ENCODE results near the gene SARS2. TPM values are rescaled to one million over a fixed set of nuclear protein-coding genes. Genes with fewer than 3 reads are reported as not detected.

The SARS2 gene
- total and polyA plus RNA-seq, 4 experiments from 2014 or later, result 9.6 to 20.2 (median 15.5) TPM

DNA sequence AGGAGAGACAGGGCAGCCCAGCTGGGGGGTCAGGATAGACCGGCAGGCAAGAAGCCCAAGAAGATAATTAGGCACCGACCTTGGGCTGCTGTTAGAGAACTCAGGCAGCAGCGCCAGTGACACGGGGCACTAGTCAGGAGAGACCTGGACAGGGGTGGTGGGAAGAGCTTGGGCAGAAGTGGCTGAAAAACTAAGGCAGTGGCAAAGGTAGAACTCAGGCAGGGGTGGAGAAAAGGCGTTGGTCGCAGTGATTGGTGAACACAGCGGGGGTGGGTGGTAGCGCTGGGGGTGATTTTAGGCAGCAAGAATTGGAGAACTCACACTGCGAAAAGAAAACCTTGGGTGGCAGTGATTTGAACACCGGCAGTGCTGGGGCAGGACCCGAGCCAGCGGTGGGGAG lies 22.9 kb downstream of the SARS2 start:
- no peaks in the 10 kb centered on the region for H3K27me3 ChIP-seq (ENCODE audit: insufficient read depth, low read length)
- Mint-ChIP-seq H3K4me1 (peaks cover 0 to 11% (median 4%) of the 10 kb centered on the region in 4 donors), H3K9me3 (no peaks in the 10 kb centered on the region), H3K27ac (peak overlapping the region in 1 of 7 donors; percentile 18), H3K4me3 (no peak overlapping the region), H3K27me3 (no peaks in the 10 kb centered on the region), H3K36me3 (peaks cover 25 to 44% of the 10 kb centered on the region in 2 donors)
- ChIA-PET POLR2A (ENCODE audit: partially characterized antibody) (no interaction called here), CTCF (ENCODE audit: partially characterized antibody) (no interaction called here)
- peaks cover 20% of the 10 kb centered on the region for H3K36me3 ChIP-seq (ENCODE audit: insufficient read depth, low read length)
- no peak for DNase-seq
- H3K9me3 ChIP-seq (ENCODE audit: control insufficient read depth in 1 of 2, low read length in 2 of 2), result no peaks in the 10 kb centered on the region
- H3K27ac ChIP-seq (ENCODE audit: low read depth, low read length), result no peak overlapping the region
- no peak overlapping the region for H3K4me3 ChIP-seq (ENCODE audit: low read length in 2 of 2)
- no peaks in the 10 kb centered on the region for H3K4me1 ChIP-seq (ENCODE audit: insufficient read depth, low read length)
- intact Hi-C loops (cut with micrococcal nuclease), result no loop called here

DNA sequence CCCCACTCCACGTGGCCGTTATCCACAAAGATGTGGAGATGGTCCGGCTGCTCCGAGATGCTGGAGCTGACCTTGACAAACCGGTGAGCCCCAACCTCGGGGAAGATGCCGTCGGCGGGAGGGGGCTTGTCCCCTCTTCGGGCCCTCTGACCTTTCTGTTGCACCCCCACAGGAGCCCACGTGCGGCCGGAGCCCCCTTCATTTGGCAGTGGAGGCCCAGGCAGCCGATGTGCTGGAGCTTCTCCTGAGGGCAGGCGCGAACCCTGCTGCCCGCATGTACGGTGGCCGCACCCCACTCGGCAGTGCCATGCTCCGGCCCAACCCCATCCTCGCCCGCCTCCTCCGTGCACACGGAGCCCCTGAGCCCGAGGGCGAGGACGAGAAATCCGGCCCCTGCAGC lies 23.3 kb downstream of the SARS2 start:
- no peaks in the 10 kb centered on the region for H3K9me3 Mint-ChIP-seq
- H3K4me1 ChIP-seq (ENCODE audit: insufficient read depth, low read length), result no peaks in the 10 kb centered on the region
- POLR2A ChIA-PET (ENCODE audit: partially characterized antibody), result no interaction called here
- no peak overlapping the region for H3K27ac Mint-ChIP-seq
- no peaks in the 10 kb centered on the region for H3K9me3 ChIP-seq (ENCODE audit: control insufficient read depth in 1 of 2, low read length in 2 of 2)
- H3K4me3 Mint-ChIP-seq, result no peak overlapping the region
- no peaks in the 10 kb centered on the region for H3K27me3 ChIP-seq (ENCODE audit: insufficient read depth, low read length)
- intact Hi-C loops (cut with micrococcal nuclease), result no loop called here
- CTCF ChIA-PET (ENCODE audit: partially characterized antibody), result no interaction called here
- H3K36me3 ChIP-seq (ENCODE audit: insufficient read depth, low read length), result peaks cover 20% of the 10 kb centered on the region
- DNase-seq, result no peak
- H3K27me3 Mint-ChIP-seq, result no peaks in the 10 kb centered on the region
- H3K4me3 ChIP-seq (ENCODE audit: low read length in 2 of 2), result no peak overlapping the region
- peaks cover 25 to 44% of the 10 kb centered on the region in 2 donors for H3K36me3 Mint-ChIP-seq
- no peak overlapping the region for H3K27ac ChIP-seq (ENCODE audit: low read depth, low read length)
- peaks cover 0 to 11% (median 4%) of the 10 kb centered on the region in 4 donors for H3K4me1 Mint-ChIP-seq

DNA sequence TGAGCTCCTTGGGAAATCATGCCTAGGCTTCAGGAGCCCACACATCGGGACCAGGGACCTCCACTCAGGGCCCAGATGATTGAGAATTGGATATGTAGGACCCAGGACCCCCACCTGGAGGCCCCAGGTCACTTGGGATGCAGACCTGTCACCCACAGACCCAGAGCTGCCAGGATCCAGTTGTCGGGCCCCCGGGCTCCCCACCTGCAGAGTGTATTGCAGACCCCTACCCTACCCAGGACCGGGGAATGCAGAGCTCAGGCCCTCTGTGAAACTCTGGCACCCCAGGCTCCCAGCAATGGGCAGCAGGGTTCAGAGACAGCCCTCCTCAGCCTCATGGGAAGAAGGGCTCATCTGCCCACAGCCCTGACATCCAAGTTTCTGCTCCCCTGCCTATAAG lies 24.9 kb downstream of the SARS2 start:
- POLR2A ChIA-PET (ENCODE audit: partially characterized antibody), result no interaction called here

DNA sequence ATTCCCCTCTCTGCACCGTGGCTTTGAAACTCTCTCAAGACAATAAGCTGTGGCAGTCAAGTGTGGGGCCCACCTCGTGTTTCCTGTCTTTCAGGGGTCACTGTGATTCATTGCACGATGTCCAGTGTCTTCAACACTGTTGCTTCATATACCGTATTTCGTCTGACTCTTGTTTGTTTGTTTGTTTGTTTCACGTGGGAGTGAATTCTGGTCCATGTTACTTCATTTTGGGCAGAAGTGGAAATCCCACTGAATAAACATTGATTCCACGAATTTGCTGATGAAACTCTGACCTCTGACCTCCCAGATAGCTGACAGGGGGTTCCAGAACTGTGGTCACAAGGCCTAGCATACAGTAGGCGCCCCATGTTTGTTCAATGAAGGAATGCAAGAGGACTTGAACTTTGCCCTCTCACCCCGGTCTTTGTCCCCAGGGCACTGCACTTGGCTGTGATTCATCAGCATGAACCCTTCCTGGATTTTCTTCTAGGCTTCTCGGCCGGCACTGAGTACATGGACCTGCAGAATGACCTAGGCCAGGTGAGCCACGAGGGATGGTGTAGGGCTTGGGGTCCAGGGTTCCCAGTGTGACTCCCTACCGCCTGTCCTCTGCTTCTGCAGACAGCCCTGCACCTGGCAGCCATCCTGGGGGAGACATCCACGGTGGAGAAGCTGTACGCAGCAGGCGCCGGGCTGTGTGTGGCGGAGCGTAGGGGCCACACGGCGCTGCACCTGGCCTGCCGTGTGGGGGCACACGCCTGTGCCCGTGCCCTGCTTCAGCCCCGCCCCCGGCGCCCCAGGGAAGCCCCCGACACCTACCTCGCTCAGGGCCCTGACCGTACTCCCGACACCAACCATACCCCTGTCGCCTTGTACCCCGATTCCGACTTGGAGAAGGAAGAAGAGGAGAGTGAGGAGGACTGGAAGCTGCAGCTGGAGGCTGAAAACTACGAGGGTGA lies 25.7 kb downstream of the SARS2 start:
- H3K4me3 Mint-ChIP-seq, result no peak overlapping the region
- H3K4me1 Mint-ChIP-seq, result peaks cover 12 to 29% (median 17%) of the 10 kb centered on the region in 4 donors
- ChIA-PET POLR2A (ENCODE audit: partially characterized antibody) (no interaction called here), CTCF (ENCODE audit: partially characterized antibody) (interaction anchor here (1.7 kb wide), 1 partner anchor 25 kb away, joined by 9 read pairs; the partner anchor contains the start of genes MRPS12 and SARS2)
- Histone ChIP-seq H3K27me3 (ENCODE audit: insufficient read depth, low read length) (no peaks in the 10 kb centered on the region), H3K27ac (ENCODE audit: low read depth, low read length) (no peak overlapping the region), H3K4me3 (ENCODE audit: low read length in 2 of 2) (no peak overlapping the region), H3K9me3 (ENCODE audit: control insufficient read depth in 1 of 2, low read length in 2 of 2) (no peaks in the 10 kb centered on the region), H3K4me1 (ENCODE audit: insufficient read depth, low read length) (peaks cover 16% of the 10 kb centered on the region), H3K36me3 (ENCODE audit: insufficient read depth, low read length) (peaks cover 20% of the 10 kb centered on the region)
- H3K27ac Mint-ChIP-seq, result peak overlapping the region in 4 of 7 donors; percentile 25 to 93 (median 66)
- intact Hi-C loops (cut with micrococcal nuclease), result no loop called here
- no peaks in the 10 kb centered on the region for H3K9me3 Mint-ChIP-seq
- H3K27me3 Mint-ChIP-seq, result no peaks in the 10 kb centered on the region
- DNase-seq, result no peak
- H3K36me3 Mint-ChIP-seq, result peaks cover 25 to 39% of the 10 kb centered on the region in 2 donors

More for the DNA sequence above, 24.9 kb downstream of the SARS2 start:
- Histone ChIP-seq H3K36me3 (ENCODE audit: insufficient read depth, low read length) (peaks cover 20% of the 10 kb centered on the region), H3K4me3 (ENCODE audit: low read length in 2 of 2) (no peak overlapping the region), H3K9me3 (ENCODE audit: control insufficient read depth in 1 of 2, low read length in 2 of 2) (no peaks in the 10 kb centered on the region), H3K27ac (ENCODE audit: low read depth, low read length) (no peak overlapping the region), H3K27me3 (ENCODE audit: insufficient read depth, low read length) (no peaks in the 10 kb centered on the region), H3K4me1 (ENCODE audit: insufficient read depth, low read length) (peaks cover 11% of the 10 kb centered on the region)
- no peaks in the 10 kb centered on the region for H3K27me3 Mint-ChIP-seq
- no peak for DNase-seq
- H3K36me3 Mint-ChIP-seq, result peaks cover 24 to 41% of the 10 kb centered on the region in 2 donors
- intact Hi-C loops (cut with micrococcal nuclease), result no loop called here
- CTCF ChIA-PET (ENCODE audit: partially characterized antibody), result interaction anchor here (1.7 kb wide), 1 partner anchor 24 kb away, joined by 9 read pairs; the partner anchor contains the start of genes MRPS12 and SARS2
- H3K9me3 Mint-ChIP-seq, result no peaks in the 10 kb centered on the region
- H3K27ac Mint-ChIP-seq, result peak overlapping the region in 1 of 7 donors; percentile 76
- H3K4me3 Mint-ChIP-seq, result no peak overlapping the region
- H3K4me1 Mint-ChIP-seq, result peaks cover 7 to 24% (median 12%) of the 10 kb centered on the region in 4 donors

DNA sequence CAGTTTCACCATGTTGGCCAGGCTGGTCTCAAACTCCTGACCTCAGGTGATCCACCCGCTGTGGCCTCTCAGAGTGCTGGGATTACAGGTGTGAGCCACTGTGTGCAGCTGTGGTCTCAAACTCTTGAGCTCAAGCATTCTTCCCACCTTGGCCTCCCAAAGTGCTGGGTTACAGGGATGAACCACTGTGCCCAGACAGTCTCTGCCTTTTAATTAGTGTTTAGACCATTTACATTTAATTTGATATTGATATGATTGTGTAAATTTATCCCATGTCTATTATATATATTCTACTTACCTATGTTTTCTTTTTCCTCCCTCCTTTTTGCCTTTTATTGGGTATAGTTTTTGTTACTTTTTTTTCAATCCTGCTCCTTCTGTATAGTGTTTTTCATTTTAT lies 28.9 kb downstream of the SARS2 start:
- H3K4me1 Mint-ChIP-seq, result peaks cover 17 to 58% (median 38%) of the 10 kb centered on the region in 4 donors
- no peaks in the 10 kb centered on the region for H3K9me3 Mint-ChIP-seq
- POLR2A ChIA-PET (ENCODE audit: partially characterized antibody), result interaction anchor here (0.6 to 2.4 kb wide), 3 partner anchors 23 to 71 kb away, joined by 3 to 15 read pairs (median 3); partner anchors contain the start of gene RINL
- Histone ChIP-seq H3K4me1 (ENCODE audit: insufficient read depth, low read length) (peaks cover 34% of the 10 kb centered on the region), H3K27ac (ENCODE audit: low read depth, low read length) (no peak overlapping the region), H3K36me3 (ENCODE audit: insufficient read depth, low read length) (peaks cover 10% of the 10 kb centered on the region), H3K4me3 (ENCODE audit: low read length in 2 of 2) (no peak overlapping the region), H3K9me3 (ENCODE audit: control insufficient read depth in 1 of 2, low read length in 2 of 2) (no peaks in the 10 kb centered on the region), H3K27me3 (ENCODE audit: insufficient read depth, low read length) (no peaks in the 10 kb centered on the region)
- peak overlapping the region in 7 of 8 donors; percentile 13 to 94 (median 58) for H3K4me3 Mint-ChIP-seq
- DNase-seq, result no peak
- H3K36me3 Mint-ChIP-seq, result peaks cover 17 to 26% of the 10 kb centered on the region in 2 donors
- intact Hi-C loops (cut with micrococcal nuclease), result no loop called here
- H3K27ac Mint-ChIP-seq, result peak overlapping the region in 3 of 7 donors; percentile 60 to 91 (median 90)
- H3K27me3 Mint-ChIP-seq, result no peaks in the 10 kb centered on the region
- CTCF ChIA-PET (ENCODE audit: partially characterized antibody), result interaction anchor here (1.6 to 3.7 kb wide), 4 partner anchors 28 to 499 kb away, joined by 3 to 35 read pairs (median 9); partner anchors contain the start of genes FAM98C, MRPS12 and SARS2

DNA sequence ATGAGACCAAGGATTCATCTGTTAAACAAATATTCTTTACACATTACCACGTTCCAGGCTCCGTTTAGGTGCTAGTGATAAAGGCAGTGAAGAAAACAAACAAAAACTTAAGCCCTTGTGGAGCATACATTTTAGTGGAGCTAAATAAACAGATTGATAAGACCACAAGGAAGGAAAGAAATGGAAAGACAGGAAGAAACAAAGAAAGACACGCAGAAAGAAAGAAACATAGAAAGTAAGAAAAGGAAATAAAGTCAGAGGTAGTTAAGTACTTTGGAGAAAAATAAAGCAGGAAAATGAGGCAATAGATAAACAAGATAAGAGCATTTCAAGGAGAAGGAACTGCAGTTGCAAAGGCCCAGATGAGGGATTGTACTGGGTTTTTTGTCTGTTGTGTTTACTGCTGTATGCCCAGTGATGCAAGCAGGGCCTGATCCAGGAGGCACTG lies 29.8 kb downstream of the SARS2 start:
- intact Hi-C loops (cut with micrococcal nuclease), result no loop called here
- H3K4me1 Mint-ChIP-seq, result peaks cover 17 to 58% (median 38%) of the 10 kb centered on the region in 4 donors
- peak overlapping the region; percentile 90 to 100 (median 99) for H3K27ac Mint-ChIP-seq
- H3K9me3 Mint-ChIP-seq, result no peaks in the 10 kb centered on the region
- peaks cover 10% of the 10 kb centered on the region for H3K36me3 ChIP-seq (ENCODE audit: insufficient read depth, low read length)
- H3K4me3 Mint-ChIP-seq, result peak overlapping the region; percentile 52 to 98 (median 95)
- H3K4me3 ChIP-seq (ENCODE audit: low read length in 2 of 2), result peak overlapping the region in 1 of 2 donors; percentile 68
- H3K27me3 ChIP-seq (ENCODE audit: insufficient read depth, low read length), result no peaks in the 10 kb centered on the region
- ChIA-PET CTCF (ENCODE audit: partially characterized antibody) (interaction anchor here (1.3 to 3.7 kb wide), 6 partner anchors 29 to 498 kb away, joined by 4 to 35 read pairs (median 6); partner anchors contain the start of genes FAM98C, HNRNPL, MRPS12 and SARS2), POLR2A (ENCODE audit: partially characterized antibody) (interaction anchor here (1.0 to 3.0 kb wide), 11 partner anchors 22 to 535 kb away, joined by 3 to 18 read pairs (median 12); partner anchors contain the start of genes ECH1, FAM98C, HNRNPL and MRPS12)
- H3K27ac ChIP-seq (ENCODE audit: low read depth, low read length), result peak overlapping the region; percentile 99
- no peak for DNase-seq
- no peaks in the 10 kb centered on the region for H3K9me3 ChIP-seq (ENCODE audit: control insufficient read depth in 1 of 2, low read length in 2 of 2)
- no peaks in the 10 kb centered on the region for H3K27me3 Mint-ChIP-seq
- H3K4me1 ChIP-seq (ENCODE audit: insufficient read depth, low read length), result peaks cover 34% of the 10 kb centered on the region
- peaks cover 15 to 25% of the 10 kb centered on the region in 2 donors for H3K36me3 Mint-ChIP-seq

All from CD4-positive, alpha-beta memory T cell (primary cell).